ENCODE results near the gene ATP8B4.
"Not testable (repeated sequence)": the region's sequence is repeated elsewhere in the genome, so short reads cannot be mapped to it uniquely, and the experiment has no call there.

The ATP8B4 gene, protein sequence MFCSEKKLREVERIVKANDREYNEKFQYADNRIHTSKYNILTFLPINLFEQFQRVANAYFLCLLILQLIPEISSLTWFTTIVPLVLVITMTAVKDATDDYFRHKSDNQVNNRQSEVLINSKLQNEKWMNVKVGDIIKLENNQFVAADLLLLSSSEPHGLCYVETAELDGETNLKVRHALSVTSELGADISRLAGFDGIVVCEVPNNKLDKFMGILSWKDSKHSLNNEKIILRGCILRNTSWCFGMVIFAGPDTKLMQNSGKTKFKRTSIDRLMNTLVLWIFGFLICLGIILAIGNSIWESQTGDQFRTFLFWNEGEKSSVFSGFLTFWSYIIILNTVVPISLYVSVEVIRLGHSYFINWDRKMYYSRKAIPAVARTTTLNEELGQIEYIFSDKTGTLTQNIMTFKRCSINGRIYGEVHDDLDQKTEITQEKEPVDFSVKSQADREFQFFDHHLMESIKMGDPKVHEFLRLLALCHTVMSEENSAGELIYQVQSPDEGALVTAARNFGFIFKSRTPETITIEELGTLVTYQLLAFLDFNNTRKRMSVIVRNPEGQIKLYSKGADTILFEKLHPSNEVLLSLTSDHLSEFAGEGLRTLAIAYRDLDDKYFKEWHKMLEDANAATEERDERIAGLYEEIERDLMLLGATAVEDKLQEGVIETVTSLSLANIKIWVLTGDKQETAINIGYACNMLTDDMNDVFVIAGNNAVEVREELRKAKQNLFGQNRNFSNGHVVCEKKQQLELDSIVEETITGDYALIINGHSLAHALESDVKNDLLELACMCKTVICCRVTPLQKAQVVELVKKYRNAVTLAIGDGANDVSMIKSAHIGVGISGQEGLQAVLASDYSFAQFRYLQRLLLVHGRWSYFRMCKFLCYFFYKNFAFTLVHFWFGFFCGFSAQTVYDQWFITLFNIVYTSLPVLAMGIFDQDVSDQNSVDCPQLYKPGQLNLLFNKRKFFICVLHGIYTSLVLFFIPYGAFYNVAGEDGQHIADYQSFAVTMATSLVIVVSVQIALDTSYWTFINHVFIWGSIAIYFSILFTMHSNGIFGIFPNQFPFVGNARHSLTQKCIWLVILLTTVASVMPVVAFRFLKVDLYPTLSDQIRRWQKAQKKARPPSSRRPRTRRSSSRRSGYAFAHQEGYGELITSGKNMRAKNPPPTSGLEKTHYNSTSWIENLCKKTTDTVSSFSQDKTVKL

DNA sequence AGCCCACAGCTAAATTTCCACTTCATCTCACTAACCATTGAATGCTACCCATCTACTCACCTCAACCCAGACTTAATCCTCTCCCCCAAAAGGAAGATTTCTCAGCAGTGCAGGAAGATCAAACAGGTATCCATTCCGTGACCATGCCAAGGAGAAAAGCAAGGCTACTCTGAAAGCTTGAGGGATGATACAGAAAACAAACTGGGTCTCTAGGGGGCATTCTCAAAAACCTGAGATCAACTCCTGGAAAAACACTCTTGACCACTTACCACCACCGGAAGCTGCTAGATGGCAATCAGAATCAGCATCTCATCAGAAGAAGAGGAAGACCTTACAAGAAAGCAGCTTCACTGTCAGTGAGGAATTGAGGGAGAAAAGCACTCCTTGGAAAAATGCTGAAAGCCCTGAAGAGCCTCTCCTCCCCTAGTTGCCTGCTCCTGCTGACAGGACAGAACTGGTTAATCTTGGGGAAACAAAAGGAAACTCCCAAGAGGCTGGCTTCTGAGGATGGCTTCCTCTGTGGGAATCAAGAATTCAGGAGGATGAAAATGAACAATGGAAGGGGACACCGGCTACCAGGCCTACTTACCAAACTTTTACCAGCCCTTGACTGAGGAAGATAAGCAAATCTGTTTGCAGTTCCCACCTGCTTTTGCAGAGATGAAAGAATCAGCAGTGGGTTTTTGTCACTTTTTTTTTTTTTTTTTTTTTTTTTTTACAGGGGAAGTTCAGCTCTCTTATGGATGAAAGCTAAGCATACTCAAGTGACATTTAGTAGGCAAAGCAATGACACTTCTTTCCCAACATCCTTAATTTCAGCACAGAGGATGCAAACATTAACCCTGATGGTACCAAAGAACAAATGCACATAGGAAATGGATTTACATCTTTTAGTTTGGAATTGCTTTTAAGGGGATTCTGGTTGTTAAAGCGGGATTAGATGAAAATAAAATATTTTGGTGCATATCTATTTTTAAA lies at the start of gene ATP8B4:
Gene ATP8B4, minus strand, starts transcription at position 171 of the 978 bp plus-strand sequence. CDS start 12,267 bp downstream, outside the sequence.
- DNase-seq: peak in 1 of 2 experiments; percentile 10

DNA sequence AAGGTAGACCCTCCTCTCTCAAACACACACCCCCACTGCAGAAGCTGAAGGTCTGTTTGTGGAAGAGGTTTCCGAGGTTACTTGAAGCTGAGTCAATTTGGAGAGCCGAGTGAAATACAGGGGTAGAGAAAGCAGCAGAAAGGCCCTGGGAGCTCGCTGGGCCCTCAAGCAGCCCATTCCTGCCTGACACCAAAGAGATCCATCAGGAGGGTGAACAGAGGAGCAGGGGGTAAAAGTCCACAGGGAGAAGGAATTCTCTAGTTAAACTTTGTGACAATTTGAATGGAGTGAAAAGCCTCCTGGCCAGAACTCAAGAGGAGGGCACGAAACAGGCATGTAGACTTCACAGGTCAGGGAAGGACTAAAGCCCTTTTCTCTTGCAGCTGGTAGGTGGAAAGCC lies 49.3 kb upstream of the ATP8B4 start:
- DNase-seq: no peak

DNA sequence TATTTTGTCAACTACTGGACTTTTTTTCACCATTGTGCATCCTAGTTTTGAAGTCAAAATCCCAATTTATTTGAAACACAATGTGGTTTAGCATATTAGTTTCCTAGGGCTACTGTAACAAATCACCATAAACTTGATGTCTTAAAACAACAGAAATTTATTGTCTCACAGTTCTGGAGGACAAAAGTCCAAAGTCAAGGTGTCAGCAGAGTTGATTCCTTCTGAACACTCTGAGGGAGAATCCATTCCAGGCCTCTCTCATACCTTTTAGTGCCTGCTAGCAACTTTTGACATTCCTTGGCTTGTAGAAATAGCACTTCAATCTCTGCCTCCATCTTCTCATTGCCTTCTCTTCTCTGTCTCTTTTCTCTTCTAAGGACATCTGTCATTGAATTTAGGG lies 48.1 kb upstream of the ATP8B4 start:
- no peak for DNase-seq

DNA sequence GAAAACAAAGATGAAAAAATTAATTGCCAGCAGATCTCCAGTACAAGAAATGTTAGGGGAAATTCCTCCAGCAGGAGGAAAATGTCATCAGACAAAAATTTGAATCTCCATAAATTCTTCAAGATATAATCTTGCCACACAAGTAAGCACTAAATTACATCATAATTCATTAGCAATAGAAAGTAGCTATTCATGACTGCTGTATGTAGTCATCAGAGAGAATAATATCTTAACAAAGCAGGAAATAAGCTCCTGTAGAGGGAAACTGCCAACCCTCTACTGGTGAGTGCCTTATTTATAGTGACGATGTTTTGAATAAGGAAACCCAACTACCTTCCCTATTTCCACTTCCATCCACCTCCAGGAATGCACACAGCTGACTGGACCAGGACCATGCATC lies 47.2 kb upstream of the ATP8B4 start:
- DNase-seq: peak; percentile 6 to 15

DNA sequence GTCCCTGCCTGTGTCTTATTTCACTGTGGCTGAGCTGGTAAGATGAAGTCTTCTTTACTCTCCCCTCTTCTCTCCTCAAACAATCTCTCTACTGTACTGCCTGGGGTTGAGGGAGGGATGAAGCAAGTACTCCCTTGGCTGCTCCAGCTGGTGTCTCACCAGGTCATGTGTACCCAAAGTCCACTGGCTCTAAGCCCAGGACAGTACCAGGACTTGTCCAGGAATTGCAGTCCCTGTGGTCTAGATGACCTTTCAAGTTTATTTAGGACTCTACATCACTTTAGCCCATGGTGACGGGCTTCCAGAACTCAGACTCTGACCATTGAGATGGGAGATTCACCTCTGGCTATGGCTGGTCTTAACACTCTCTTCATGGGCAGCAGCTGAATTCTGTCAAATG lies 45.4 kb upstream of the ATP8B4 start:
- no peak for DNase-seq

DNA sequence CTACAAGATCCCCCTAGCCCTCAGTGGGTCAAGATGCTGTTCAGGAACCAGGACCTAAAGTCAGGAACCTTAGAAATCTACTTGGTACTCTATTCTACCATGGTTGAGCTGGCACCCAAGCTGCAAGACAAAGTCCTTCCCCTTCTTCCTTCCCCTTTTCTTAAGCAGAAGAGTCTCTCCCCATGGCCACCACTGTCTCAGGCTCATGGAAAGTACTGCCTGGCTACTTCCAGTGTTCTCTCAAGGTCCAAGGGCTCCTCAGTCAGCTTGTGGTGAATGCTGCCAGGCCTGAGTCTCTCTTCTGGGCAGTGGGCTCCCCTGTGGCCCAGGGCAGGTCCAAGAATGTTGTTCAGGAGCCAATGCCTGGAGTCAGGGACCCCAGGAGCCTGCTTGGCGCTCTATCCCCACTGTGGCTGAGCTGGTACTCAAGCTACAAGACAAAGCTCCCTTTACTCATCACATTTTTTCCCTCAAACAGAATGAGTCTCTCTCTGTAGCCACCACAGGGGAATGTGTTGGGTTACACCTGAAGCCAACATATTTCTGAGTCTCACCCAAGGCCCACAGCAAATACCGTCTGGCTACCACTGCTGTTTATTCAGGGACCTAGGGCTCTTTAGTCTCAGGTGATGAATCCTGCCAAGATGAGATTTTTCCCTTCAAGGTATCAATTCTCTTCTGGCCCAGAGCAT lies 44.8 kb upstream of the ATP8B4 start:
- peak; percentile 50 to 63 for DNase-seq

DNA sequence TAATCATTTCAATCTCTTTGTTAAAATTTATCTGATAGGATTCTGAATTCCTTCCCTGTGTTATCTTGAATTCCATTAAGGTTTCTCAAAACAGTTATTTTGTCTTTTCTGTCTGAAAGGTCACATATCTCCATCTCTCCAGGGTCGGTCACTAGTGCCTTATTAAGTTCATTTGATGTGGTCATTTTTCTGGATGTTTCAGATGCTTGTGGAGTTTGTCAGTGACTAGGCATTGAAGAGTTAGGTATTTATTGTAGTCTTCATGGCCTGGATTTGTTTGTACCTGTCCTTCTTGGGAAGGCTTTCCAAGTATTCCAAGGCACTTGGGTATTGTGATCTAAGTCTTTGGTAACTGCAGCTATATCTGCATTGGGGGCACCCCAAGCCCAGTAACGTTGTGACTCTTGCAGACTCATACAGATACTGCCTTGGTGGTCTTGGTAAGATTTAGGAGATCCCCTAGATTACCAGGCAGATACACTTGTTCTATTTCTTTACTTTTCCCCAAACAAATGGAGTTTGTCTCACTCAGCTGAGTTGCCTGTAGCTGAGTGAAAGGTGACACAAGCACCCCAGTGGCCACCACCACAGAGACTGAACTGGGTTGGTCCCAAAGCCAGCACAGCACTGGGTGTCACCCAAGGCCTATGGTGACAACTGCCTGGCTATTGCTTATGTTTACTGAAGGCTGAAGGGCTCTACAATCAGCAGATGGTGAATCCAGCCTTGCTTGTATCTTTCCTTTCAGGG lies 44.1 kb upstream of the ATP8B4 start:
- DNase-seq: no peak

DNA sequence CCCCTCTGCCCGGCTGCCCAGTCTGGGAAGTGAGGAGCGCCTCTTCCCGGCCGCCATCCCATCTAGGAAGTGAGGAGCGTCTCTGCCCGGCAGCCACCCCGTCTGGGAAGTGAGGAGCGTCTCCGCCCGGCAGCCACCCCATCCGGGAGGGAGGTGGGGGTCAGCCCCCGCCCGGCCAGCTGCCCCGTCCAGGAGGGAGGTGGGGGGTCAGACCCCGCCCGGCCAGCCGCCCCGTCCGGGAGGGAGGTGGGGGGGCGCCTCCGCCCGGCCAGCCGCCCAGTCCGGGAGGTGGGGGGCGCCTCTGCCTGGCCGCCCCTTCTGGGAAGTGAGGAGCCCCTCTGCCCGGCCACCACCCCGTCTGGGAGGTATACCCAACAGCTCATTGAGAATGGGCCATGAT lies 39.2 kb upstream of the ATP8B4 start:
- DNase-seq: not testable (repeated sequence)

DNA sequence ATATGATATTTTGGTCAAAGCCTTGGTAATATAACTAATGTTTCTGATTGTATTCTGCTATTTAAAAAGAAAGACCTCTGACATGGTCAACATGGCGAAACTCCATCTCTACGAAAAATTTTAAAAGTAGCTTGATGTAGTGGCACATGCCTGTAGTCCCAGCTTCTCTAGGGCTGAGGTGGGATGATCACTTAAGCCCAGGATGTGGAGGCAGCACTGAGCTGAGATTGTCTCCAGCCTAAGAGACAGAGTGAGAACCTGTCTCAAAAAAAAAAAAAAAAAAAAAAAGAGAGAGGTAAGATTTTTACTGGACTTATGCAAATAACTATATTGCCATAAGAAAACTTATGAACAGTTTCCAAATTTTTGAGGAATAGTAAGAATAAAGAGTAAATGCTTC lies 32.4 kb upstream of the ATP8B4 start:
- DNase-seq: no peak

DNA sequence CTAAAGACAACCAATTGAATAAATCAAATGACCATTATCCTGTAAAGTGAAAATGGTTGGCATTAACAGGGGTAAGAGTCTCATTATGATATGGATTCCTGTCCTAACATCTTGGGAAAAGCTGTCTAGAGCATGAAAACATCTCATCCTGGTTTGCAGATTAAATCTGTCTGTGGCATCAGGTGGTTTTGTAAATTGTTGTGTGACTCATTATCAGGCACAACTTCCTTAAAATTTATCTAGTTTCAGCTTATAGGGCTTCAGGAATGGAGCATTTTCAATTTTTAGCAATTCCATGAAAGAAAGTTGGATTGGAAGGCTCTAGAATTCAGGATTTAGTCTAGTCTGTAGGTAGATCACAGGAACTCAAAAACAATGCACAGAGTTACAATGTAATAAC lies 31.8 kb upstream of the ATP8B4 start:
- no peak for DNase-seq

DNA sequence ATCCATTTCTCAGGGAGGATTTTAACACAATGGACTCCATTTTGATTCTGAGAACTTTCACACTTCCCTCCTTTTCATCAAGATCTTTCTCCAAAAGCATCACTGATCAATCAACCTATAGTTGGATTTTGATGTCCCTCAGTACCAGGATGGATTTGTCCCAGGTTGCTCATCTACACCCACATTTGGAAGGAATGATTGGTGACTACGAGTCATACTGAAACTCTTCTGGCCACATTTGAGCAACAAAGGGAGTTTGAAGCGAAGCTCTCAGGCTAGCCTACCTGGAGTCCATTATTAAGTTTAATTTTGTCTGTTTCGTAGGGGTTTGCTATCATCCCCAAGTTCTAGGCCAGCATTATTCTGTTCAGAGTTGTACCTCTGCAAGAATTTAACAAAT lies 31.3 kb upstream of the ATP8B4 start:
- DNase-seq: no peak

DNA sequence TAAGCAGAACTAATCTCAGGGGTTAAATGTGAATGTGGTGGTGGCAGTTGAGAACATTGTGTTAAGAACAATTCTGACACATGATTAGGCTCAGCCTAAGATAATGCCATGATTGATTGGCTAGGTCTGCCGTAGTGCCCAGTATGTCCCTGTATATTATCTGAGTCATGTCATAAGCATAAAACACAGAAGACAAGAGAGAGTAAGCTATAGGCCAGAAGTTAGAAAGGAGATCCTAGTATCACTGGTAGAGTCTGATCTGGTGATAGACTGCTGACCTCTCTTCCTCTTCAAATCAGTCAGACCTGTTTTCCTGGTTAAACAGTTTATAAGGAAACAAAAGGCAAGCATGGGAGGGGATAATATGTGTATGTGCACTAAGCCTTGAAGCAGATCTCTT lies 30.1 kb upstream of the ATP8B4 start:
- DNase-seq: no peak

DNA sequence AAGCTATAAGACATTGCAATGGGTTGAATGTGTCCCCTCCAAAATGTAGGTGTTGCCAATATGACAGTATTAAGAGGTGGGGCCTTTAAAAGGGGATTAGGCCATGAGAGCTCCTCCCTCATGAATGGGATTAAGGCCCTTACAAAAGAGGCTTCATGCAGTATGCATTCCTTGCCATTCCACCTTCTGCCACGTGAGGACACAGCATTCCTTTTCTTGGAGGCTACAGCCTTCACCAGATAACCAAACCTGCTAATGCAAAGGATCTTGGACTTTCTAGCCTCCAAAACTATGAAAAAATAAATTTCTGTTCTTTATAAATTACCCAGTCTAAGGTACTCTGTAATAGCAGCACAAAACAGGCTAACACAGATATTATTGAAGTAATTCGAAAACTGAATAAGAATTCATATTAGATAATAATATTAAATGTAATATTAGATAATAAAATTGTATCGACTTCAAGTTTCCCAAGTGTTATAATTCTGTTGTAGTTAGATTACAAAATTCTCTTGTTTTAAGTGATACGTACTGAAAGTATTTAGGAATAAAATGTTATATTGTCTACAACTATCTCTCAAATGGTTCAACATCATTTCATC lies 29.4 kb upstream of the ATP8B4 start:
- no peak for DNase-seq

DNA sequence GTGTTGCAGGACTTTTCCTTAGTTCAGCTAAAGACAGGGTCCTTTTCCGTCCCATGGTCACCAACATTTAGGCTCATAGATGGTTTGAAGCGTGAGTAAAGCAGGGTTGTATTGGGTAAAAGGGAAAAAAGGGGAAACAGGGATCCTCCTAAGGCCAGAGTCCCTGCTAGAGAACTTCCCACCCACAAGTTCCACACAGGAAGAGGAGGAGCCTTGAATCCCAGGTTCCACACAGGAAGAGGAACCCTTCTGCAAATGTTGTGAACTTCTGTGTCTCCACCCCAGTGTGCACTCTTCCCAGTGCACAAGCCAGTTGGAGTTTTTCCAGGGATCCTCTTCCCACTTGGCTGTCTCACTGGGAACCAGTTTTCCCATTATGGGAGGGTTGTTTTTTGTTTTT lies 27.6 kb upstream of the ATP8B4 start:
- no peak for DNase-seq

DNA sequence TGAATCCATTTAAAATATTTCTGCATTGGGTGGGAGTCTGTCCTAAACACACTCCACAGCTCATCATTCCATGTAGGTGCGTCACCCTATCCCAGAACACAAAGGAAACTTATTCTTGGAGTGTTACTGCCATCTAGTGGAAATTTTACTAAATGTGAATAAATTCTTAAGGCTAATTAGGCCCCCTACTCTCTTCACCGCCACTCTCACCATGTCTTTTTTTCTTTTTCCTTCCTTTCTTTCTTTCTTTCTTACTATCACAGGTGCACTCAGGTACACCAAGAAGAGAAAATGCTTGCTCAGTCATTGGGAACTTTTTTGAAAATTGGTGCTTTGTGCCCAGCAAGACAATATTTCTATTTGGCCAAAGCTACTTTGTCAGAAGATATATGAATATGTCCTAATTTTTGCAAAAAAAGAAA lies 26.4 kb upstream of the ATP8B4 start:
- DNase-seq: peak; percentile 42 to 46

DNA sequence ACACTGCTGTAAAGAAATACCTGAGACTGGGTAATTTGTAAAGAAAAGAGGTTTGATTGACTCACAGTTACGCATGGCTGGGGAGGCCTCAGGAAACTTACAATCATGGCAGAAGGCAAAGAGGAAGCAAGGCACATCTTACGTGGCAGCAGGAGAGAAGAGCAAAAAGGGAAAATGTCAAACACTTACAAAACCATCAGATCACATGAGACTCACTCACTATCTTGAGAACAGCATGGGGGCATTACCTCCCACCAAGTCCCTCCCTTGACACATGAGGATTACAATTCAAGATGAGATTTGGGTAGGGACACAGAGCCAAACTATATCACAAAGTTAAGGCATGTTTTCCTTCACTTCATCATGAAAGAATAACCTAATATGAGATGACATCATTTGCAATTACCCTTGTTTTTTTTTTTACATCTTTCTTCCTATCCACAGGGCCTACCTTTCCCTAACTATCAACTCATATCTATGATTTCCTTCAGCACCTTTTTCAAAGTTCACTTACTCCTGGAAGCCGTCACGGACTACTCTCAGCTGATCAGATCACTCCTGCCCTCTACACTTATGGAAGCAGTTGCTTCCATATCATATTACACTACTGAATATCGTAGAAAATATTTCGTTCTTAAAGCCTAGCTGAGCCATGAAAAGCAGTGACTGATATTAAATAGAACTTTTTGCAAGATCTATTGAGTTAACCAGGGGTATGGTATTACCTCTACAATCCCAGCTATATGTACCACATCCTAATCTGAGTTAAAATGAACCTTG lies 25.5 kb upstream of the ATP8B4 start:
- no peak for DNase-seq

DNA sequence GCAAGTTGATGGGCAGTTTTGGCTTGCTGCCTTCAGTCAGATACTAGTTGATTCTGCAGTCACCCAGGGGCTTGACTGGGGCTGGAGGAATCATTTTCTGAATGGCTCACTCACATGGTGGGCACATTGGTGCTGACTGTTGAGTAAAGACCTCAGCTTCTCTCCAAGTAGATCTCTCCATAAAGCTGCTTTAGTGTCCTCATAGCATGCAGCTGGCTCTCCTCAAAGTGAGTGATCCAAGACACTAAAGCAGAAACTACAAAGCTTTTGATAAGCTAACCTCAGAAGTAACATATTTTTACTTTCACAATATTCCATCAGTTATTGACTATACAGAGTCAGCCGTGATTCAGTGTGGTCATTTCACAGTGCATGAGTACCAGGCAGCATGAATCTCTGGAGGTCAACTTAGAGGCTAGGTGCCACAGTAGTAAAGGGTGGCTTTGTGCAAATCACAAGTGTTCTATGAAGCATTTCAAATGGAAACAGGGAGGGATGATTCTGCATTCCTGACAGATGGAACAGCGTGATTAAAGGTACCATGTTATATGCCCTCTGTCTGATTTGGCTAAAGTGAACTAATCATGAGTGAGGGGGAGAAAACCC lies 24.3 kb upstream of the ATP8B4 start:
- DNase-seq: no peak

DNA sequence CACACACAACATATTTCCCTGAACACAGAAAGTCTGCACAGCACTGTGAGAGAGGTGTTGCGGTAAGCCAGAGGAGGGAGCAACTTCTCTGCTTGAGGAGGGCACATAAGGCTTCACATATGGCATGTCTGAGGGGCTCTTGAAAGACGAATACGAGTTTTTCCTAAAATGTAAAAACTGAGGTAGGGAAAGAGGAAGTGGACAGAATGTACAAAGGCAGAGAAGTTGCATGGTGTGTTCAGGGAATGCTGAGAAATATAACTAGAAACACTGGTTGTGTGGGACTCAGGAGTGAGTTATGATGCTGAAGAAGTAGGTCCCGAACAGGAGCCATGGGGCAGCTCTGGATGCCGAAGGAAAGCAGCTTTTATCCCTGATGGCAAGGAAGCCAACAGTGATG lies 22.8 kb upstream of the ATP8B4 start:
- DNase-seq: no peak

DNA sequence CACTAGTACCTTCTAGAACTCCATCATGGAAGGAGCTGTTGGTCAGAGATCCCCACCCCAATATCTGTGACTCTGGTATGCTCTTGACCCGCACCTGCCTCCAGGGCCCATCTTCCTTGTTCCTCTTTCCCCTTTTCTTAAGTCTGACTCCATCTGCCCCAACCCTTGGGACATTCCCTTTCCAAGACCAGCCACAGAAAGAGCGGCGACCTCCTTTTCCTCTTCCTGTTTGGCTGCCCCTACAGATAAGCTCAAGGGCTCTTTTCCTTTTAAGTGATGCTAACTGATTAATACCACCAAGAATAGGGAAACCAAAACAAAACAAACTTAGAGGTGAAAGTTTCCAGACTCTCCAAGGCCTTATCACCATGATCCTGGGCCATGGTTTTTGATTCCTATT lies 21.9 kb upstream of the ATP8B4 start:
- no peak for DNase-seq
